HTERT RPE-1 (cell line): Measurements from ENCODE around the gene TRNAU1AP.

Source experiments
- in situ Hi-C: fragments of 300-500 bp; cut with MboI; formaldehyde crosslinking; loops from 4 replicates; pipeline ENCODE4 v1.14.3; 2020; ENCODE audit warnings: low sequenced_read_pairs

TRNAU1AP gene

DNA sequence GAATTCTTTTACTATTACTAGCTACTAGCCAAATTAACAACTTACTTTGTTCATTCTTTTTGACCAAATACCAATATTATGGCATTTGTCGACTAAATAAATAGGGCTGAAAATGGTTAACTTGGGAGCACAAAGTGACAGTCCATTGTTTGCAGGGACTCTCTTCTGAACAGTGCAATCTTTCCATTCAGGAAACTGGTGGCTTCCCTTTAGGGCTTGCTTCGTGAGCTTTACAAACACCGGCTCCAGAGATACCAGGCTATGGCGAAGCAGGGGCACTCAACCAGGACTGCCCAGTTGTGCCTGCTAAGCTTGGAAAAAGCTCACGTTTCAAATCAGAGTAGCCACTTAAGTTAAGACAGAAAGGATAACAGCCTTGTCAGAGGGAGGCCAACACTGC, 51.5 kb downstream of the TRNAU1AP start:
- in situ Hi-C loops = no loop called here

- in situ Hi-C loops = no loop called here
Observed at GRCh38 chr1:28604962-28605361, 52.1 kb downstream of the TRNAU1AP start.

GRCh38 chr1:28606771-28607170, 53.9 kb downstream of the TRNAU1AP start:
- in situ Hi-C loops = no loop called here

GRCh38 chr1:28613175-28613574, 60.3 kb downstream of the TRNAU1AP start:
- in situ Hi-C loops = no loop called here
